Uterus (tissue), 2 donors: Measurements from ENCODE around the gene TMEM178B.

ENCODE experiments used
- POLR2A ChIP-seq, 2 donors: fragments of 450-650 bp; IDR thresholded peaks; one replicate each; pipeline ENCODE4 v1.6.1; 2016; ENCODE audit warnings: antibody characterized with exemption in 2 of 2, mild to moderate bottlenecking in 1 of 2, moderate library complexity in 1 of 2
- TF ChIP-seq, protein P1 (sequence below), 4 experiments: fragments of 200-600 bp in 2 of 4; fragments of 450-650 bp in 2 of 4; sonication (generic) in 2 of 4; IDR thresholded peaks; one replicate each; pipeline ENCODE4 v1.5.1; 2016 to 2019; ENCODE audit warnings: antibody characterized with exemption in 4 of 4, mild to moderate bottlenecking in 2 of 4, moderate library complexity in 1 of 4

DNA sequence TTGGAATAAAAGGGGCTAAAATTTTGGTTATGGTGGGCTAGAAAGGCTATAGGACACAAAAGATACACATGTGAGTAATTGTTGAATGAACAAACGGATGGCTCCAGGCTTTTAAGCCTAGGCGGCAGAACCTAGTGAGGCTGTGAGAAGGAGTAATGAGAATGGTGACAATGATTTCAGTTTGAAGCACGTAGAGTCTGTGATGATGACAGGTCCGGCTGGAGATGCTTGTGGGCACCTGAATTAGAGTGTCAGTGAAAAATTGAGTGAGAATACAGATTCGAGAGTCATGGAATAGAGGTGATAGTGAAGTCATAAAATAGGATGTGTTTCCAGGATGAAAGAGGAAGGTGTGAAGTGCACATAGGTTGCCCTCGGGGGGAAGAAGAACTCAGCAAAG is 170.6 kb downstream of the TMEM178B start:
- TF ChIP-seq, protein P1, sequence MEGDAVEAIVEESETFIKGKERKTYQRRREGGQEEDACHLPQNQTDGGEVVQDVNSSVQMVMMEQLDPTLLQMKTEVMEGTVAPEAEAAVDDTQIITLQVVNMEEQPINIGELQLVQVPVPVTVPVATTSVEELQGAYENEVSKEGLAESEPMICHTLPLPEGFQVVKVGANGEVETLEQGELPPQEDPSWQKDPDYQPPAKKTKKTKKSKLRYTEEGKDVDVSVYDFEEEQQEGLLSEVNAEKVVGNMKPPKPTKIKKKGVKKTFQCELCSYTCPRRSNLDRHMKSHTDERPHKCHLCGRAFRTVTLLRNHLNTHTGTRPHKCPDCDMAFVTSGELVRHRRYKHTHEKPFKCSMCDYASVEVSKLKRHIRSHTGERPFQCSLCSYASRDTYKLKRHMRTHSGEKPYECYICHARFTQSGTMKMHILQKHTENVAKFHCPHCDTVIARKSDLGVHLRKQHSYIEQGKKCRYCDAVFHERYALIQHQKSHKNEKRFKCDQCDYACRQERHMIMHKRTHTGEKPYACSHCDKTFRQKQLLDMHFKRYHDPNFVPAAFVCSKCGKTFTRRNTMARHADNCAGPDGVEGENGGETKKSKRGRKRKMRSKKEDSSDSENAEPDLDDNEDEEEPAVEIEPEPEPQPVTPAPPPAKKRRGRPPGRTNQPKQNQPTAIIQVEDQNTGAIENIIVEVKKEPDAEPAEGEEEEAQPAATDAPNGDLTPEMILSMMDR (IDR thresholded peaks at IDR 0.05): no peak
- no peak for TF ChIP-seq POLR2A (IDR thresholded peaks at IDR 0.05)
